22Rv1 (cell line): ENCODE measurements around the gene MTREX.

ENCODE experiments used
- CTCF ChIP-seq: fragments of 450-650 bp; IDR thresholded peaks from 2 replicates; pipeline ENCODE4 v1.5.1; 2017; ENCODE audit warnings: mild to moderate bottlenecking
- ZFX ChIP-seq: fragments of 450-650 bp; IDR thresholded peaks from 2 replicates; pipeline ENCODE4 v1.6.1; 2017; ENCODE audit warnings: antibody characterized with exemption, borderline replicate concordance

DNA sequence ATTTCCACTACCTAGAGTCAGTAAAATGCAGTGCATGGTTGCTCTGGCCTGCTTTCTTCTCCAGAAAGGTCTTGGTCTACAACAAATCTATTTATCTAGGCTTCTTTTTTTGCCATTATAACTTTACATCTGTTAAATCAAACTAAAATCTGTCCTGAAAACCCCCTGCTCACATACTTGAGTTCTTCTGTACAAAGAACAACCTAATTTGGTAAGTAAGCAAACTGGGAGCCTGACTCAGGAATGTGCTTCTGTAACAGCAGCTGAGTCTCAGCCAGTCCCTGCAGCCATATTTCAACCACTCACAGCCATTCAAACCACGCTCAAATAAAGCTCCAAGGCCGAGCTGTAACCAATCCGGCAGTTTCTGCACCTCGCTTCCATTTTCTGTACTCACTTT lies 131.2 kb downstream of the MTREX start:
- TF ChIP-seq CTCF (no peak), ZFX (no peak)
